ENCODE results near the gene CSNK1G3. TPM values are rescaled to one million over a fixed set of nuclear protein-coding genes. Genes with fewer than 3 reads are reported as not detected.

CSNK1G3 gene
- polyA plus RNA-seq, 1 donor (not counting 4 experiments of a cell fraction or from before 2014, with no cell fraction given) = 34.0 TPM

GRCh38 chr5:123585871-123586270, 73.9 kb downstream of the CSNK1G3 start:
- no peaks in the 10 kb centered on the region for H3K9me3 ChIP-seq (ENCODE audit: control insufficient read depth, low read depth, low read length)
- no peaks in the 10 kb centered on the region for H3K79me2 ChIP-seq (ENCODE audit: control insufficient read depth, insufficient read depth, low read length)
- H3K9ac ChIP-seq (ENCODE audit: control insufficient read depth, extremely low read depth, insufficient read depth, low read length) = no peak overlapping the region
- FAIRE-seq (no peak), DNase-seq (ENCODE audit: low read depth, low spot score) (no peak)
- no peak overlapping the region for H3K27ac ChIP-seq (ENCODE audit: control insufficient read depth, insufficient read depth, low read length)
- no peak overlapping the region for H2AFZ ChIP-seq (ENCODE audit: control insufficient read depth, low read length)
- dilution Hi-C loops (cut with MboI; ENCODE audit: extremely low pct_ligation_motif_present, low sequenced_read_pairs) = no loop called here
- no peak overlapping the region for H3K4me3 ChIP-seq (ENCODE audit: control insufficient read depth in 2 of 3, extremely low read depth in 1 of 3, insufficient read depth in 2 of 3, low read depth in 1 of 3, low read length in 3 of 3)
- H3K27me3 ChIP-seq (ENCODE audit: control insufficient read depth, extremely low read depth, insufficient read depth, low read length) = no peaks in the 10 kb centered on the region
- no peaks in the 10 kb centered on the region for H3K4me1 ChIP-seq (ENCODE audit: control insufficient read depth, extremely low read depth, insufficient read depth, low read length)
- no peaks in the 10 kb centered on the region for H3K9me1 ChIP-seq (ENCODE audit: control insufficient read depth, extremely low read depth, insufficient read depth, low read length)
- peaks cover 0 to 2% of the 10 kb centered on the region in 2 experiments for H3K36me3 ChIP-seq (ENCODE audit: control insufficient read depth in 2 of 2, extremely low read depth in 1 of 2, insufficient read depth in 2 of 2, low read length in 2 of 2)
- H3K4me2 ChIP-seq (ENCODE audit: control insufficient read depth, extremely low read depth, insufficient read depth, low read depth, low read length) = no peak overlapping the region
- TF ChIP-seq CTCF (optimal IDR thresholded peaks at IDR 0.05 in 1 of 3, IDR thresholded peaks at IDR 0.05 in 1 of 3, conservative IDR thresholded peaks at IDR 0.05 in 1 of 3; ENCODE audit: extremely low read depth in 1 of 3, insufficient read depth in 2 of 3, low read length in 3 of 3) = no peak
- no peak for TF ChIP-seq EZH2 (IDR thresholded peaks at IDR 0.05; ENCODE audit: low read length)
- no peaks in the 10 kb centered on the region for H4K20me1 ChIP-seq (ENCODE audit: control insufficient read depth, extremely low read depth, insufficient read depth, low read length)

- TF ChIP-seq CTCF (optimal IDR thresholded peaks at IDR 0.05 in 1 of 3, IDR thresholded peaks at IDR 0.05 in 1 of 3, conservative IDR thresholded peaks at IDR 0.05 in 1 of 3; ENCODE audit: extremely low read depth in 1 of 3, insufficient read depth in 2 of 3, low read length in 3 of 3) (no peak), EZH2 (IDR thresholded peaks at IDR 0.05; ENCODE audit: low read length) (no peak)
- Histone ChIP-seq H3K4me1 (ENCODE audit: control insufficient read depth, extremely low read depth, insufficient read depth, low read length) (no peaks in the 10 kb centered on the region), H3K9me3 (ENCODE audit: control insufficient read depth, low read depth, low read length) (no peaks in the 10 kb centered on the region), H3K9me1 (ENCODE audit: control insufficient read depth, extremely low read depth, insufficient read depth, low read length) (no peaks in the 10 kb centered on the region), H3K4me3 (ENCODE audit: control insufficient read depth in 2 of 3, extremely low read depth in 1 of 3, insufficient read depth in 2 of 3, low read depth in 1 of 3, low read length in 3 of 3) (no peak overlapping the region), H2AFZ (ENCODE audit: control insufficient read depth, low read length) (no peak overlapping the region), H3K27ac (ENCODE audit: control insufficient read depth, insufficient read depth, low read length) (no peak overlapping the region), H3K79me2 (ENCODE audit: control insufficient read depth, insufficient read depth, low read length) (no peaks in the 10 kb centered on the region), H3K9ac (ENCODE audit: control insufficient read depth, extremely low read depth, insufficient read depth, low read length) (no peak overlapping the region), H3K36me3 (ENCODE audit: control insufficient read depth in 2 of 2, extremely low read depth in 1 of 2, insufficient read depth in 2 of 2, low read length in 2 of 2) (peaks cover 1 to 4% of the 10 kb centered on the region in 2 experiments), H3K4me2 (ENCODE audit: control insufficient read depth, extremely low read depth, insufficient read depth, low read depth, low read length) (no peak overlapping the region), H4K20me1 (ENCODE audit: control insufficient read depth, extremely low read depth, insufficient read depth, low read length) (no peaks in the 10 kb centered on the region), H3K27me3 (ENCODE audit: control insufficient read depth, extremely low read depth, insufficient read depth, low read length) (no peaks in the 10 kb centered on the region)
- FAIRE-seq = no peak
- DNase-seq (ENCODE audit: low read depth, low spot score) = no peak
- dilution Hi-C loops (cut with MboI; ENCODE audit: extremely low pct_ligation_motif_present, low sequenced_read_pairs) = no loop called here
These were observed 82.5 kb downstream of the CSNK1G3 start for GRCh38 chr5:123594434-123594833.

Data from keratinocyte (primary cell).